ENCODE measurements around the gene MYO1B. TPM values are rescaled to one million over a fixed set of nuclear protein-coding genes. Genes with fewer than 3 reads are reported as not detected.

MYO1B gene
- total RNA-seq, 4 donors from 2014 or later: 16.9 to 43.8 (median 32.9) TPM

GRCh38 chr2:191225126-191225525 is 20.1 kb upstream of the MYO1B start:
- Histone ChIP-seq H3K4me3 (replicated peaks in 1 of 3) (no peak overlapping the region), H3K36me3 (no peaks in the 10 kb centered on the region), H3K9me3 (no peaks in the 10 kb centered on the region), H3K27me3 (no peaks in the 10 kb centered on the region), H3K4me1 (no peaks in the 10 kb centered on the region), H3K27ac (no peak overlapping the region)
- intact Hi-C loops (cut with DNase I): no loop called here
- DNase-seq: no peak
- TF ChIP-seq, protein P1, sequence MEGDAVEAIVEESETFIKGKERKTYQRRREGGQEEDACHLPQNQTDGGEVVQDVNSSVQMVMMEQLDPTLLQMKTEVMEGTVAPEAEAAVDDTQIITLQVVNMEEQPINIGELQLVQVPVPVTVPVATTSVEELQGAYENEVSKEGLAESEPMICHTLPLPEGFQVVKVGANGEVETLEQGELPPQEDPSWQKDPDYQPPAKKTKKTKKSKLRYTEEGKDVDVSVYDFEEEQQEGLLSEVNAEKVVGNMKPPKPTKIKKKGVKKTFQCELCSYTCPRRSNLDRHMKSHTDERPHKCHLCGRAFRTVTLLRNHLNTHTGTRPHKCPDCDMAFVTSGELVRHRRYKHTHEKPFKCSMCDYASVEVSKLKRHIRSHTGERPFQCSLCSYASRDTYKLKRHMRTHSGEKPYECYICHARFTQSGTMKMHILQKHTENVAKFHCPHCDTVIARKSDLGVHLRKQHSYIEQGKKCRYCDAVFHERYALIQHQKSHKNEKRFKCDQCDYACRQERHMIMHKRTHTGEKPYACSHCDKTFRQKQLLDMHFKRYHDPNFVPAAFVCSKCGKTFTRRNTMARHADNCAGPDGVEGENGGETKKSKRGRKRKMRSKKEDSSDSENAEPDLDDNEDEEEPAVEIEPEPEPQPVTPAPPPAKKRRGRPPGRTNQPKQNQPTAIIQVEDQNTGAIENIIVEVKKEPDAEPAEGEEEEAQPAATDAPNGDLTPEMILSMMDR (IDR thresholded peaks at IDR 0.05): no peak
- TF ChIP-seq POLR2A (IDR thresholded peaks at IDR 0.05): no peak
- WGBS, 2 donors: 96% methylated on average over 1 of the region's 1 CpG

DNA sequence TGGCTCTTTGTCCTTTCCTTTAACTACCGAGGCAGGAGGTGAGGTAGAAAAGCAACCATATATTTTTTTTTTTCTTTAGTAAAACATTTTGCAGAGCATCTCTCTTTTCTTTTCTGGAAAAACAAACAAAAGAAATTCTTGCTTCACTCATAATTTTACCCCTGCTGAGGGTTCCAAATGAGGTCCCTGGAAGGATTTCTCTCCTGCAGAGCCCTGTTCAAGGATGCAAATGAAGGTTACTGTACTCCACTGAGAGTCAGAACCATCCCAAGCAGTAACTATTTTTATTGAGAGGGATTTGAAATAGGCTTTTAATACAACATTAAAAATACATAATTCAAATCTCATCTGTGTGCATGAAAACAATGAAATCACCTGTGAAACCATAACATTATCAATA is 19.5 kb upstream of the MYO1B start:
- intact Hi-C loops (cut with DNase I): no loop called here
- Histone ChIP-seq H3K36me3 (no peaks in the 10 kb centered on the region), H3K4me1 (no peaks in the 10 kb centered on the region), H3K9me3 (no peaks in the 10 kb centered on the region), H3K27ac (no peak overlapping the region), H3K27me3 (no peaks in the 10 kb centered on the region), H3K4me3 (replicated peaks in 1 of 3) (no peak overlapping the region)
- WGBS, 2 donors: 91 to 92% methylated on average over 1 of the region's 1 CpG
- TF ChIP-seq POLR2A (IDR thresholded peaks at IDR 0.05): no peak
- TF ChIP-seq, protein P1 (IDR thresholded peaks at IDR 0.05): no peak
- DNase-seq: no peak

GRCh38 chr2:191226196-191226595 is 19.0 kb upstream of the MYO1B start:
- no peak overlapping the region for H3K27ac ChIP-seq
- intact Hi-C loops (cut with DNase I): no loop called here
- TF ChIP-seq, protein P1 (IDR thresholded peaks at IDR 0.05): no peak
- TF ChIP-seq POLR2A (IDR thresholded peaks at IDR 0.05): no peak
- no peaks in the 10 kb centered on the region for H3K4me1 ChIP-seq
- H3K9me3 ChIP-seq: no peaks in the 10 kb centered on the region
- H3K4me3 ChIP-seq (replicated peaks in 1 of 3): no peak overlapping the region
- H3K27me3 ChIP-seq: no peaks in the 10 kb centered on the region
- no peak for DNase-seq
- WGBS, 2 donors: 52 to 79% methylated on average over 2 of the region's 2 CpGs
- H3K36me3 ChIP-seq: no peaks in the 10 kb centered on the region

GRCh38 chr2:191228333-191228732 is 16.9 kb upstream of the MYO1B start:
- H3K36me3 ChIP-seq: no peaks in the 10 kb centered on the region

GRCh38 chr2:191228861-191229260 is 16.3 kb upstream of the MYO1B start:
- TF ChIP-seq, protein P1 (IDR thresholded peaks at IDR 0.05): no peak
- TF ChIP-seq POLR2A (IDR thresholded peaks at IDR 0.05): no peak
- no peaks in the 10 kb centered on the region for H3K27me3 ChIP-seq
- H3K4me1 ChIP-seq: no peaks in the 10 kb centered on the region
- no peaks in the 10 kb centered on the region for H3K9me3 ChIP-seq
- 92 to 95% methylated on average over 6 of the region's 6 CpGs for WGBS, 2 donors
- intact Hi-C loops (cut with DNase I): no loop called here
- no peak overlapping the region for H3K27ac ChIP-seq
- H3K36me3 ChIP-seq: no peaks in the 10 kb centered on the region
- no peak overlapping the region for H3K4me3 ChIP-seq (replicated peaks in 1 of 3)
- no peak for DNase-seq

More at GRCh38 chr2:191228333-191228732, 16.9 kb upstream of the MYO1B start:
- Histone ChIP-seq H3K4me3 (replicated peaks in 1 of 3) (no peak overlapping the region), H3K27ac (no peak overlapping the region), H3K9me3 (no peaks in the 10 kb centered on the region), H3K4me1 (no peaks in the 10 kb centered on the region), H3K27me3 (no peaks in the 10 kb centered on the region)
- TF ChIP-seq, protein P1 (IDR thresholded peaks at IDR 0.05): no peak
- no peak for TF ChIP-seq POLR2A (IDR thresholded peaks at IDR 0.05)
- WGBS, 2 donors: 96 to 100% methylated on average over 2 of the region's 2 CpGs
- DNase-seq: no peak
- intact Hi-C loops (cut with DNase I): no loop called here
